Stimulated activated CD4-positive, alpha-beta T cell treated with anti-CD3 and anti-CD28 coated beads, TNF-alpha, amount 100 ng/mL, for 4 hours (primary cell): Measurements from ENCODE around the gene ITPK1.

Experiments used
- DNase-seq, 3 experiments: peaks; one replicate each; pipeline ENCODE4 v3.0.0-alpha.2; 2020; ENCODE audit warnings: low read depth in 3 of 3

Gene ITPK1

GRCh38 chr14:93061380-93062012, 54.2 kb downstream of the ITPK1 start:
- DNase-seq, result no peak

DNA sequence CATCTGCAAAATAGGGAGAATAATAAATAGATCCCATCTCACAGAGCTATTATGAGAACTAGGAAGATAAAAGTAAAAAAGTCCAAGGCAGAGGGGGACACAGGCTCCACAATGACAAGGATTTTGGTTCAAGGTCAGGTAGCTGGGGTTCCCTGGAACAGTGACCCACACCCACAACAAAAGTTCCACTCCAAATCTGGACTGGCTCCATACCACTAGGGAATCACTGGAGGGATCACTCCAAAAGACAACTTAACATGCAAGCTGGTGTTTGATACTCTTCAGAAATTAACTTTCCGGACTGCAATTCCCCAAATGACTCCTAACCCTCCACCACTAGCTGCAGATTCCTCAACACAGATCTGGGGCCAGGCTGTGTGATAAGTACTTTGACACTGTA, 54.9 kb downstream of the ITPK1 start:
- DNase-seq, result no peak

GRCh38 chr14:93059917-93060545, 55.7 kb downstream of the ITPK1 start:
- DNase-seq, result no peak

GRCh38 chr14:93059260-93059659, 56.5 kb downstream of the ITPK1 start:
- DNase-seq, result no peak

DNA sequence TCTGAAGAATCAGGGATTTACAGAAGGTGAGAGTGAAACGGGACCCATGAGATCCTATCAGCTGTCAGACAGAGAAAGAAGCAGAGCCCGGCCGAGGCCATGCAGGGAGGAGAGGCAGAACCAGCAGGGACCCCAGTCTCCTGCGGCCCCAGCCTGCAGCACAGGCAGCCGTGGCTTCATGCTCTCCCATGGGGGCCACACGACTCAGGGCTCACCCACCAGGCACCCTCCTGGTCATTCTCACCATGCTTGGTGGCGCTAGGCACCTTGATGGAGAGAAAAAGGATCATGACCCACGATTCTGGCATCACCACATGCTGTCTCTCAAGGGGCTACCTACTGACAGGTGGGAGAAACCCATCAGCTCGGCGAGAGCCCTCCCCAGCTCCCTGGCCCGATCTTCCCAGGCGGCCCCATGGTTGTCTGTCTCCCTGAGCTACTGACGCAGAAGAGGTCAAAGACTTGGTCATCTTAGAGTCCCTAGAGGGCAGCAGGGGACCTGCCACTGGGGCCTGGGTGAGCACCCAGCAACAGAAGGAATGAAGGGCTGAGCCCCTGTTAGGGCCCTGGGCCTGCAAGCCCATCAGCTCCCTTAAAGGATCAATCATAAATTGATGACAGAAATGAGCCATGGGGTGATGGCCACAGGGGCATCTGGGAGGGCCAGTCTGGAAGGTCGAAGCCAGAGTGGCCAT, 58.0 kb downstream of the ITPK1 start:
- no peak for DNase-seq

GRCh38 chr14:93056840-93057585, 58.7 kb downstream of the ITPK1 start:
- no peak for DNase-seq

DNA sequence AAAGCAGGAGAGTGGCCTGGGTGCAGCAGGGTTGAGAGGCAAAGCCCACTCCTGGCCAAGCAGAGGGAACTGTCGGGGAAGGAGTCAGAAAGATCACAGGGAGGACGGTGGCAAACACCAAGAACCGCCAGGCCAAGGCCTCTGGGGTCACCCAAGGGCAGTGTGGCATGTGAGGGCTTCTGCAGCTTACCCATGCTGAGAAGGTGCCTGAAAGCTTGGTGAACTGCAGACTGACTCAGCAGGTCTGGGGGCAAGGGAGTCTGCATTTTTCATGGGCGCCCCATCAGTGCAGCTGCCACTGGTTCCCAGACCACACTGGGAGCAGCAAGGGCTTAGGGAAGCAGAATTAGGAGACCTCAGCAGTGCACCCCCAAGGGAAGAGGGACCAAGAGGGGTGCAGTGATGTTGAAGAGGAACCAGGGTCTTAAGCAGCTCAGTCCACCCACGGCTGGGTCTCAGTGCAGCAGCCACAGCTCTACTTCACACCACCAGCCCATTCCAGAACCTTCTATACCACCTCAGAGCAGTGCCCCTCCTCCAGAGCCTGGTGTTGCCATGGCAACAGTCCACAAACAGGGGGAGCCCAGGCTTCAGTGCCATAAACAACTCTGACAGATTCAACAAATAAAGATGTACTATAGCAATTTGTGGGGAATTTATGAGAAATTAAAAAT, 59.4 kb downstream of the ITPK1 start:
- no peak for DNase-seq

DNA sequence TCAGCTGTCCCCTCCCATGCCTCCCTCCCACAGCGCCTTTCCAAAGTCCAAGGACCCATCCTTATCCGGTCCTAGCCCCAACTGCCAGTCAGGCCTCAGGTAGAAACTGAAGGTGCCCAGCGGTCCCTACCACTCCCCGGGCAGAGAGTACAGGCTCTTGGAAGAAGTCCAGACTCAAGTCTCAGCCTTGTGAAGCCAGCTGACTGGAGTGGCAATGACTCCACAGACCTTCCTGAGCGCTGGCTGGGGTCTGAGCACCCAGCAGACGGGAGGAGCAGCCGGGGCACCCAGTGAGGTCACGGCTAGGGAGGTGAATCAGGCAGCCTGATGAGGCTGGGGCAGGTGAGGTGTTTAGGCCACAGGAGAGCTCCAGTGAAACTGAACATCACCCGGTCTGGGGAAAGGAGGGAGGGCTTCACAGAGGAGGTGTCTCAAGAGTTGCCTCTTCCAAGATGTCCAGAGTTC, 60.0 kb downstream of the ITPK1 start:
- DNase-seq, result no peak

GRCh38 chr14:93054876-93055275, 60.8 kb downstream of the ITPK1 start:
- DNase-seq, result no peak

DNA sequence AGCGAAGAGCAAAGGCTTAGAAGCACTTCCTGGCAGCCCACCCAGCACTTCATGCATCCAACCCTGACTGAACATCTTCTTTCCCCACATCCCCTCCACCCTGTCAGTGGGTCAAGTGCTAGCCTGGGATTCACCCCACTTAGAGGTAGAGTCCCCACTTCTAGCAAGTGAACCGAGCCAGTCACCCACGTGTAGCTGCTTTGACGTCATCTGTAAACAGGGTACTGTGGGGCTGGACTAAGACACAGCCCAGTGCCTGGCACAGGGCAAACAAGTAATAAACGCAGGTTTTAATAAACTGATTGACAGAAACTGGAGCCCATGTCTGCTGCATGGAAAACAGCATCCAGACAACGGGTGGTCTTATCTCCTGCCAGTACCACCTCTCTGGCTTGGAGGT, 61.7 kb downstream of the ITPK1 start:
- DNase-seq, result no peak

GRCh38 chr14:93051600-93052546, 63.9 kb downstream of the ITPK1 start:
- DNase-seq, result no peak

- no peak for DNase-seq
Measured at GRCh38 chr14:93050761-93051160, 65.0 kb downstream of the ITPK1 start.

GRCh38 chr14:93049867-93050331, 65.8 kb downstream of the ITPK1 start:
- DNase-seq, result no peak

GRCh38 chr14:93049315-93049714, 66.4 kb downstream of the ITPK1 start:
- no peak for DNase-seq

DNA sequence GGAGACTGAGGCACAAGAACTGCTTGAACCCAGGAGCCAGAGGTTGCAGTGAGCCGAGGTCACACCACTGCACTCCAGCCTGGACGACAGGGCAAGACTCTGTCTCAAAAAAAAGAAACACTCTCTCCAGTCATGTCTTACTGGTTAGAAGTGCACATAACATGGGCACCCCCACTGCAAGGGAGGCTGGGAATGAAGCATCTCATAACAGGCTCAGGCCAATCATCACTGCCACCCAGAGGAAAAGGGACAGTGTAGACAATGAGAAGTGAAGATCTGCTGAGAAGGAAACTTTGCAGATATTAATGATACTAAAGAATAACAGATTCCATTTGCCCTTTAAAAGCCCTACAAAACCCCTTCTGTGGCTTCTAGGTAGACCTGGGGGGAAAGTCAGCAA, 66.9 kb downstream of the ITPK1 start:
- no peak for DNase-seq

DNA sequence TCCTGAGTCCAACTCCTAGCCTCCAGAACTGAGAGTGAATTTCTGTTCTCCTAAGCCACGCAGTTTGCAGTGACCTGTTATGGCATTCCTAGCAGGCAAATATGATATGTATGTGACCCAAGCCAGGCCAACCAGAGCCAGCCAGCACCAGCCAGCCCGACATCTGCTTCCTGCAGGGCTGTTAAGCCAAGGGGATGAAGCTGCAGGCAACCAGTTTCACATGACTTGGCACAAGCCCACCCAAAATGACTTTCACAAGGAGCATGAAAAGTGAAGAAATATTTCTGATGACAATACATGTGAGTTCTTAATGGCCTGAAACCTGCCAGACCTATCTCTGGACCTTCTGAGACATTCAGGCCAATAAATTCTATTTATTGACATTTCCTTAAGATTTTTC, 68.1 kb downstream of the ITPK1 start:
- DNase-seq, result no peak

DNA sequence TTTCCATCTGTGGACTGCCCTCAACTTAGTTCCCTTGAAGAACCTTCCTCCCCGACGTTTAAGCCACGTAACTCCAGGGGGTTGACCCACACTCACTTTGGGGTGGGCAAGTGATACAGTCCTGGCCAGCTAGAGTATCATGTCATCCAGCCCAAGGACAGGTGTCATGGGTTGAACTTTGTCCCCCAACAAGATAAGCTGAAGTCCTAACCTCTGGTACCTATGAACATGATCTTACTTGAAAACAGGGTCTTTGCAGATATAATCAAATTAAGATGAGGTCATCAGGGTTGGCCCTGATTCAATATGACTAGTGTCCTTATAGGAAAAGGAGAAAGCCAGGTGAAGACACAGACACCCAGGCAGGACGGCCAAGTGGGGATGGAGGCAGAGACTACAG, 68.6 kb downstream of the ITPK1 start:
- DNase-seq, result no peak

- no peak for DNase-seq
Measured at GRCh38 chr14:93046705-93047050, 69.0 kb downstream of the ITPK1 start.

GRCh38 chr14:93045965-93046704, 69.6 kb downstream of the ITPK1 start:
- DNase-seq, result no peak

DNA sequence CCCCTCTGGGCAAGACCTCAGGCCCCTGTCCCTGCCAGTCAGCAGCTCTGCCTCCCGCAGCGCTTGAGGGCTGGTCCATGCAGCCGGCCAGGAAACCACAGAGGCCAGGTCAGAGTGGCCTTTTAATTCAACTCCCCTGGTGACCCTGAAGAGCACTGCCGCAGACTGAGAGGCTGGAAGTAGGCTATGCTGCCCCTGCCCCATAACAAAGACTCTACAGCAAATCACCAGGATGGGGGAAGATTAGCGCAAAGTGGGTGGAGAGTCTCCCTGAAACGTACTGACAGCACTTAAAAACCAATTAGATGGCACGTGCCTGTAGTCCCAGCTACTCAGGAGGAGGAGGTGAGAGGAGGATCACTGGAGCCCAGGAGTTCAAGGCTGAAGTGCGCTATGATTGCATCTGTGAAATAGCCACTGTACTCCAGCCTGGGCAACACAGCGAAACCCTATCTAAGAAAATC, 70.5 kb downstream of the ITPK1 start:
- no peak for DNase-seq
